IMR-90 (cell line): Measurements from ENCODE around the gene MATN3. TPM values are rescaled to one million over a fixed set of nuclear protein-coding genes. Genes with fewer than 3 reads are reported as not detected.

ENCODE experiments used
- ATAC-seq: fragments of 200-7000 bp; cut with Tn5 transposase; 2 replicates; pipeline ENCODE4 v1.9.1; 2020; ENCODE audit warnings: low read depth, mild to moderate bottlenecking, moderate library complexity
- BruUV-seq: library from RNA; stranded (reverse); fragments of 400-500 nt; replicated peaks from 2 replicates; lab custom pipeline; 2021; lab: Mats Ljungman, UMichigan
- CTCF ChIA-PET: fragments of 300-600 bp; formaldehyde crosslinking; extraction: SDS; loops from one replicate; lab custom pipeline; 2021; ENCODE audit warnings: antibody characterized with exemption; lab: Yijun Ruan, JAX
- POLR2A ChIA-PET: fragments of 300-600 bp; sonication (Branson Sonifier 250); formaldehyde crosslinking; loops from one replicate; lab custom pipeline; 2022; ENCODE audit warnings: antibody characterized with exemption; ENCODE audit not compliant: unreplicated experiment; lab: Charles Lee
- DNase-seq: peaks from one replicate; pipeline ENCODE4 v3.0.0; 2013
- H2AFZ ChIP-seq: replicated peaks from 2 replicates; pipeline ENCODE3; 2013; ENCODE audit warnings: low read length, mild to moderate bottlenecking; ENCODE audit not compliant: poor library complexity
- H2AK5ac ChIP-seq: 2 replicates; pipeline ENCODE4 v1.6.1; 2013; ENCODE audit warnings: low read depth, low read length, inconsistent platforms
- H2AK9ac ChIP-seq: replicated peaks from 2 replicates; pipeline ENCODE3; 2013; ENCODE audit warnings: mild to moderate bottlenecking, low read depth, low read length, moderate library complexity; ENCODE audit not compliant: poor library complexity
- H2BK120ac ChIP-seq: 2 replicates; pipeline ENCODE4 v1.6.1; 2013; ENCODE audit warnings: low read depth, low read length, inconsistent platforms
- H2BK15ac ChIP-seq: 3 replicates; pipeline ENCODE4 v1.6.1; 2013; ENCODE audit warnings: low read depth, low read length, inconsistent platforms
- H2BK20ac ChIP-seq: 2 replicates; pipeline ENCODE4 v1.6.1; 2013; ENCODE audit warnings: low read depth, mild to moderate bottlenecking, inconsistent platforms, low read length, moderate library complexity
- H2BK5ac ChIP-seq: 2 replicates; pipeline ENCODE4 v1.6.1; 2013; ENCODE audit warnings: mild to moderate bottlenecking, low read depth, low read length, inconsistent platforms; ENCODE audit not compliant: poor library complexity, severe bottlenecking
- H3K14ac ChIP-seq: replicated peaks from 2 replicates; pipeline ENCODE4 v1.6.1; 2013; ENCODE audit warnings: low read depth, low read length, inconsistent platforms
- H3K18ac ChIP-seq: 2 replicates; pipeline ENCODE4 v1.6.1; 2013; ENCODE audit warnings: low read depth, low read length, control low read depth
- H3K23ac ChIP-seq: 2 replicates; pipeline ENCODE4 v1.6.1; 2013; ENCODE audit warnings: low read depth, low read length, inconsistent platforms
- H3K27ac ChIP-seq: 2 replicates; pipeline ENCODE4 v1.5.1; 2013; ENCODE audit warnings: mild to moderate bottlenecking, control low read depth, low read length; ENCODE audit not compliant: insufficient read depth
- H3K27me3 ChIP-seq: 2 replicates; pipeline ENCODE4 v1.6.1; 2013; ENCODE audit warnings: low read length; ENCODE audit not compliant: control insufficient read depth, insufficient read depth
- H3K36me3 ChIP-seq: 2 replicates; pipeline ENCODE4 v1.6.1; 2013; ENCODE audit warnings: low read length, mixed read lengths; ENCODE audit not compliant: control insufficient read depth, insufficient read depth
- H3K4ac ChIP-seq: 2 replicates; pipeline ENCODE4 v1.6.1; 2013; ENCODE audit warnings: low read depth, low read length, inconsistent platforms
- H3K4me1 ChIP-seq: 2 replicates; pipeline ENCODE4 v1.6.1; 2013; ENCODE audit warnings: low read length, mixed read lengths; ENCODE audit not compliant: control insufficient read depth, insufficient read depth
- H3K4me2 ChIP-seq: 2 replicates; pipeline ENCODE4 v1.6.1; 2013; ENCODE audit warnings: low read depth, mild to moderate bottlenecking, control low read depth, low read length, moderate library complexity
- H3K4me3 ChIP-seq: 2 replicates; pipeline ENCODE4 v1.5.1; 2013; ENCODE audit warnings: low read depth, mild to moderate bottlenecking, control low read depth, low read length, moderate library complexity; ENCODE audit not compliant: insufficient read depth
- H3K56ac ChIP-seq: 2 replicates; pipeline ENCODE4 v1.6.1; 2013; ENCODE audit warnings: low read length, inconsistent platforms; ENCODE audit not compliant: insufficient read depth; ENCODE audit errors: extremely low read depth
- H3K79me1 ChIP-seq, 2 experiments: 2 replicates each; pipeline ENCODE4 v1.6.1; 2013; ENCODE audit warnings: low read length in 2 of 2, inconsistent platforms in 1 of 2, low read depth in 1 of 2
- H3K9ac ChIP-seq: 2 replicates; pipeline ENCODE4 v1.6.1; 2013; ENCODE audit warnings: low read depth, low read length, control low read depth
- H3K9me1 ChIP-seq: 2 replicates; pipeline ENCODE4 v1.6.1; 2013; ENCODE audit warnings: low read length, inconsistent platforms; ENCODE audit not compliant: insufficient read depth
- H3K9me3 ChIP-seq: 2 replicates; pipeline ENCODE4 v1.6.1; 2013; ENCODE audit warnings: low read length; ENCODE audit not compliant: control insufficient read depth, insufficient read depth
- H4K20me1 ChIP-seq: 2 replicates; pipeline ENCODE4 v1.6.1; 2013; ENCODE audit warnings: low read length, inconsistent platforms; ENCODE audit not compliant: insufficient read depth
- H4K5ac ChIP-seq: 2 replicates; pipeline ENCODE4 v1.6.1; 2013; ENCODE audit warnings: mild to moderate bottlenecking, low read depth, low read length, control low read depth
- H4K8ac ChIP-seq, 2 experiments: 2 replicates each; pipeline ENCODE4 v1.6.1; 2013; ENCODE audit warnings: low read depth in 2 of 2, low read length in 2 of 2, control low read depth in 1 of 2, inconsistent platforms in 1 of 2
- H4K91ac ChIP-seq: 2 replicates; pipeline ENCODE4 v1.6.1; 2013; ENCODE audit warnings: low read depth, low read length, inconsistent platforms; ENCODE audit not compliant: insufficient read depth
- BHLHE40 ChIP-seq: fragments of 150-350 bp; IDR thresholded peaks from 2 replicates; pipeline ENCODE4 v1.6.1; 2016; ENCODE audit warnings: mild to moderate bottlenecking, low read depth, low read length
- ELK1 ChIP-seq: fragments of 150-350 bp; IDR thresholded peaks from 2 replicates; pipeline ENCODE4 v1.6.1; 2016; ENCODE audit warnings: low read depth, mild to moderate bottlenecking, low read length, moderate library complexity, borderline replicate concordance
- FOS ChIP-seq: fragments of 150-350 bp; IDR thresholded peaks from 2 replicates; pipeline ENCODE4 v1.6.1; 2016; ENCODE audit warnings: low read depth, low read length
- MXI1 ChIP-seq: IDR thresholded peaks from 2 replicates; pipeline ENCODE4 v1.6.1; 2012; ENCODE audit warnings: low read depth, mild to moderate bottlenecking, low read length, moderate library complexity, borderline replicate concordance
- POLR2A ChIP-seq: IDR thresholded peaks from 2 replicates; pipeline ENCODE4 v1.6.1; 2012; ENCODE audit warnings: mild to moderate bottlenecking, low read depth, low read length
- RFX5 ChIP-seq: IDR thresholded peaks from 2 replicates; pipeline ENCODE4 v1.8.0; 2012; ENCODE audit warnings: low read depth, mild to moderate bottlenecking, low read length, moderate library complexity
- WGBS, 2 experiments: methylation state at CpG; one replicate each; pipeline versions ENCODE4 v1.1.5 to v1.1.7; 2013; ENCODE audit warnings: missing lambda C conversion rate in 2 of 2; ENCODE audit not compliant: insufficient read length in 1 of 2; ENCODE audit errors: extremely low coverage in 2 of 2; 5-methylcytosine and 5-hydroxymethylcytosine counted together
- dilution Hi-C: fragments of 300-500 bp; cut with HindIII; formaldehyde crosslinking; loops from one replicate; pipeline ENCODE4 v1.14.3; 2018; ENCODE audit warnings: low sequenced_read_pairs; ENCODE audit not compliant: unreplicated experiment
- in situ Hi-C: fragments of 300-500 bp; cut with MboI; formaldehyde crosslinking; loops from 3 replicates; pipeline ENCODE4 v1.14.3; 2019; ENCODE audit warnings: low sequenced_read_pairs, inconsistent platforms, mixed read lengths
- intact Hi-C: fragments of 100-400 bp; cut with micrococcal nuclease; formaldehyde crosslinking; loops from 2 replicates; pipeline ENCODE4 v1.10.0; 2022
- polyA plus RNA-seq, 3 experiments: library from polyadenylated mRNA; depleted of rRNA; stranded (reverse); fragments of >200 nt; gene quantifications; 2 replicates each; pipeline ENCODE4 v1.2.3, GENCODE V29; 2012; ENCODE audit warnings: low replicate concordance in 1 of 3
- total RNA-seq: library from RNA; depleted of rRNA; stranded (reverse); fragments of >200 nt; gene quantifications from 2 replicates; pipeline ENCODE4 v1.2.3, GENCODE V29; 2012
- TF ChIP-seq, protein P1 (sequence below): fragments of 150-350 bp; IDR thresholded peaks from 2 replicates; pipeline ENCODE4 v1.6.1; 2017; ENCODE audit warnings: mild to moderate bottlenecking, antibody characterized with exemption, low read length, low read depth

Gene MATN3
- total and polyA plus RNA-seq, 2 of the 4 experiments (the other 2 are of a cell fraction), result 0.90 to 3.0 TPM

DNA sequence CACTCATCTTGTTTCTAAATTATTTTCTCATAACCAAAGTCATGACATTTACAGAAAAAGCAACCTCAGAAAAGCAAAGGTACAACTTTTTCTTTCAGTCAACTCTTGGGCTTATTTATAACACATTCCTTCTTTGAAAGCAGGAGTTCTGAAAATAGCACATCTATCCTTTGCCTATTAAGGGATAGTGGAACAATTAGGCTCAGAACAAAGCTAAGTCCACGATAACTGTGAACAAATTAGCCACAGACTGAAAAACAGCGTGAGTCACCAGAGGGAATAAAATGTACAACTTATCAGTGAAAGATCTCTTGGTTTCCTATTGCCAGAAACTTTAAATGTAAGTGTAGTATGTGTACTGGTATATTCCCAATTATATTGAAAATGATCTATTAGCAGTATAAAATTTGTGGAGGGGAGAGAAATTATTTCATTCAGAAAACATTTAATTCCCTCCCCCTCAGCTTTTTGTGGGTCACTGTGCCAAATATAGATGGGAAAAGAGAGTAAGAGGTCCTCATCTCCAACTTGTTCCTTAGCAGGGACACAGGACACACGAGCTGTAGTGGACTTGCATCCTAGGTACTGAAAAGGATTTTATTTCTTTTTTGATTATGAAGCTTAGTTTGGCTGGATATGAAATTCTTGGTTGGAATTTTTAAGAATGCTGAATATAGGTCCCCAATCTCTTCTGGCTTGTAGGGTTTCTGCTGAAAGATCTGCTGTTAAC, 15.4 kb upstream of the MATN3 start:
- peaks cover 9 to 10% of the 10 kb centered on the region in 2 experiments; a peak in 2 of 4 replicates for H3K79me1 ChIP-seq
- H4K91ac ChIP-seq, result no peak overlapping the region
- H3K9ac ChIP-seq, result no peak overlapping the region
- no TSS peak for BruUV-seq
- H3K27me3 ChIP-seq, result no peaks in the 10 kb centered on the region
- no peak overlapping the region for H4K8ac ChIP-seq
- no peak overlapping the region for H2AK5ac ChIP-seq
- H3K4ac ChIP-seq, result no peak overlapping the region
- no peak overlapping the region for H3K56ac ChIP-seq
- no peak overlapping the region for H3K18ac ChIP-seq
- H3K9me1 ChIP-seq, result peaks cover 2% of the 10 kb centered on the region; the same call in 1 of the 2 replicates
- intact Hi-C loops (no loop called here), in situ Hi-C loops (loop anchor here (10.0 kb wide), 1 partner anchor 63 kb away; no protein-coding TSS in a partner anchor), dilution Hi-C loops (no loop called here)
- POLR2A ChIA-PET, result no interaction called here
- H2BK20ac ChIP-seq, result no peak overlapping the region
- CTCF ChIA-PET, result interaction anchor here (1.2 kb wide), 1 partner anchor 12 kb away, joined by 4 read pairs; no protein-coding TSS in a partner anchor
- no peak overlapping the region for H2AK9ac ChIP-seq
- H3K36me3 ChIP-seq, result peaks cover 22% of the 10 kb centered on the region
- no peak overlapping the region for H3K23ac ChIP-seq
- H2BK120ac ChIP-seq, result no peak overlapping the region
- H3K4me1 ChIP-seq, result no peaks in the 10 kb centered on the region
- H3K27ac ChIP-seq, result no peak overlapping the region
- no peaks in the 10 kb centered on the region; the same call in 1 of the 2 replicates for H4K20me1 ChIP-seq
- H2BK5ac ChIP-seq, result peak overlapping the region; percentile 29
- H4K5ac ChIP-seq, result no peak overlapping the region
- no peaks in the 10 kb centered on the region for H3K9me3 ChIP-seq
- ATAC-seq (no peak), DNase-seq (no peak)
- no peak overlapping the region for H3K4me3 ChIP-seq
- TF ChIP-seq, protein P1, sequence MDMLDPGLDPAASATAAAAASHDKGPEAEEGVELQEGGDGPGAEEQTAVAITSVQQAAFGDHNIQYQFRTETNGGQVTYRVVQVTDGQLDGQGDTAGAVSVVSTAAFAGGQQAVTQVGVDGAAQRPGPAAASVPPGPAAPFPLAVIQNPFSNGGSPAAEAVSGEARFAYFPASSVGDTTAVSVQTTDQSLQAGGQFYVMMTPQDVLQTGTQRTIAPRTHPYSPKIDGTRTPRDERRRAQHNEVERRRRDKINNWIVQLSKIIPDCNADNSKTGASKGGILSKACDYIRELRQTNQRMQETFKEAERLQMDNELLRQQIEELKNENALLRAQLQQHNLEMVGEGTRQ, result no peak
- no peak for TF ChIP-seq MXI1
- TF ChIP-seq FOS, result no peak
- no peak for TF ChIP-seq POLR2A
- no peak for TF ChIP-seq RFX5
- TF ChIP-seq ELK1, result no peak
- no peak for TF ChIP-seq BHLHE40
- no peak overlapping the region for H2AFZ ChIP-seq
- no peak overlapping the region for H3K4me2 ChIP-seq
- no peak overlapping the region for H2BK15ac ChIP-seq
- H3K14ac ChIP-seq, result no peak overlapping the region
- WGBS, 2 experiments, result no CpG with 5 or more reads among the region's 3 CpGs
